A673 (cell line): ENCODE results near the gene EML6.

Experiments
- CTCF ChIP-seq: fragments of 300-800, 200-600 bp; sonication (generic); conservative IDR thresholded peaks from 2 replicates; pipeline ENCODE4 v1.5.1; 2017; ENCODE audit warnings: low read depth, mild to moderate bottlenecking, antibody characterized with exemption, low read length, moderate library complexity, mixed read lengths
- EZH2 ChIP-seq: fragments of 200-600 bp; sonication (generic); IDR thresholded peaks from 2 replicates; pipeline ENCODE4 v1.6.1; 2017; ENCODE audit warnings: borderline replicate concordance, low read depth, mild to moderate bottlenecking, mixed read lengths, antibody characterized with exemption, low read length; ENCODE audit not compliant: poor library complexity, severe bottlenecking

GRCh38 chr2:54897420-54898310 lies 174.2 kb downstream of the EML6 start:
- TF ChIP-seq EZH2 = no peak
- TF ChIP-seq CTCF = no peak
